DOHH2 (cell line): Measurements from ENCODE around the gene ISLR.

Source experiments
- H3F3A ChIP-seq: fragments of 200-600 bp; sonication (generic), shearing (Covaris generic); 2 replicates; pipeline ENCODE4 v1.6.0; 2016; ENCODE audit warnings: antibody characterized with exemption, mild to moderate bottlenecking; ENCODE audit not compliant: control insufficient read depth, insufficient read depth
- H3K27ac ChIP-seq: fragments of 200-600 bp; sonication (generic); 2 replicates; pipeline ENCODE4 v1.5.1; 2014; ENCODE audit warnings: low read depth, mild to moderate bottlenecking, low read length, moderate library complexity
- H3K27me3 ChIP-seq: fragments of 200-600 bp; sonication (generic); 2 replicates; pipeline ENCODE4 v1.6.1; 2014; ENCODE audit warnings: mild to moderate bottlenecking, low read length, mixed read lengths; ENCODE audit not compliant: control insufficient read depth
- H3K36me3 ChIP-seq: fragments of 200-600 bp; sonication (generic); 2 replicates; pipeline ENCODE4 v1.6.1; 2014; ENCODE audit warnings: mild to moderate bottlenecking, low read length, moderate library complexity, mixed read lengths; ENCODE audit not compliant: control insufficient read depth
- H3K4me1 ChIP-seq: fragments of 200-600 bp; sonication (generic); 2 replicates; pipeline ENCODE4 v1.6.1; 2014; ENCODE audit warnings: mild to moderate bottlenecking, low read length, mixed read lengths; ENCODE audit not compliant: control insufficient read depth
- H3K4me2 ChIP-seq: fragments of 200-600 bp; sonication (generic); 2 replicates; pipeline ENCODE4 v1.6.0; 2014; ENCODE audit warnings: mild to moderate bottlenecking, low read length, moderate library complexity
- H3K4me3 ChIP-seq: fragments of 200-600 bp; sonication (generic); 2 replicates; pipeline ENCODE4 v1.5.1; 2014; ENCODE audit warnings: mild to moderate bottlenecking, low read length, mixed read lengths
- H3K79me2 ChIP-seq: fragments of 200-600 bp; sonication (generic); 2 replicates; pipeline ENCODE4 v1.6.1; 2014; ENCODE audit warnings: mild to moderate bottlenecking, low read length, mixed read lengths; ENCODE audit not compliant: control insufficient read depth
- H3K9me2 ChIP-seq: fragments of 200-600 bp; sonication (generic); replicated peaks from 2 replicates; pipeline ENCODE4 v1.6.1; 2014; ENCODE audit warnings: mild to moderate bottlenecking, low read length, mixed read lengths; ENCODE audit not compliant: control insufficient read depth
- H3K9me3 ChIP-seq: fragments of 200-600 bp; sonication (generic); 2 replicates; pipeline ENCODE4 v1.6.1; 2014; ENCODE audit warnings: antibody characterized with exemption, low read length, mixed read lengths; ENCODE audit not compliant: control insufficient read depth, insufficient read depth
- H4K20me1 ChIP-seq: fragments of 200-600 bp; sonication (generic); 2 replicates; pipeline ENCODE4 v1.6.0; 2014; ENCODE audit warnings: low read depth, mild to moderate bottlenecking, antibody characterized with exemption, low read length, moderate library complexity; ENCODE audit not compliant: control insufficient read depth, insufficient read depth
- CTCF ChIP-seq: fragments of 200-600 bp; sonication (generic); IDR thresholded peaks from one replicate; pipeline ENCODE4 v1.5.1; 2014; ENCODE audit warnings: antibody characterized with exemption, mild to moderate bottlenecking, low read depth, low read length; ENCODE audit not compliant: poor library complexity, severe bottlenecking
- EZH2phosphoT487 ChIP-seq: fragments of 200-600 bp; sonication (generic); IDR thresholded peaks from 2 replicates; pipeline ENCODE4 v1.6.1; 2017; ENCODE audit warnings: borderline replicate concordance, mild to moderate bottlenecking, antibody characterized with exemption, low read length, moderate library complexity, mixed read lengths

The ISLR gene

GRCh38 chr15:74201710-74202420, 28.4 kb downstream of the ISLR start:
- H3K4me3 ChIP-seq, result no peak overlapping the region
- no peaks in the 10 kb centered on the region for H3K36me3 ChIP-seq
- no peaks in the 10 kb centered on the region for H3K27me3 ChIP-seq
- no peaks in the 10 kb centered on the region for H3K9me3 ChIP-seq
- no peak for TF ChIP-seq CTCF
- no peak for TF ChIP-seq EZH2phosphoT487
- no peaks in the 10 kb centered on the region for H4K20me1 ChIP-seq
- no peak overlapping the region for H3K27ac ChIP-seq
- H3K4me1 ChIP-seq, result no peaks in the 10 kb centered on the region
- H3K4me2 ChIP-seq, result no peak overlapping the region
- no peaks in the 10 kb centered on the region for H3K9me2 ChIP-seq
- no peaks in the 10 kb centered on the region for H3K79me2 ChIP-seq
- no peaks in the 10 kb centered on the region for H3F3A ChIP-seq

- H3K4me1 ChIP-seq, result no peaks in the 10 kb centered on the region
- no peaks in the 10 kb centered on the region for H3K9me2 ChIP-seq
- no peaks in the 10 kb centered on the region for H3K36me3 ChIP-seq
- no peaks in the 10 kb centered on the region for H3K27me3 ChIP-seq
- no peaks in the 10 kb centered on the region for H4K20me1 ChIP-seq
- no peaks in the 10 kb centered on the region for H3K9me3 ChIP-seq
- no peak within 1 kb of the TSS for H3K4me3 ChIP-seq
- H3K4me2 ChIP-seq, result no peak within 1 kb of the TSS
- no peak within 1 kb of the TSS for H3K27ac ChIP-seq
- no peaks in the 10 kb centered on the region for H3F3A ChIP-seq
- H3K79me2 ChIP-seq, result no peaks in the 10 kb centered on the region
- TF ChIP-seq CTCF (no peak), EZH2phosphoT487 (no peak)
These were observed 29.2 kb downstream of the ISLR start, which contains the start of gene STRA6 for GRCh38 chr15:74202452-74203401. STRA6 (minus strand) TSS chr15:74202787; CDS start chr15:74202267, 520 bp downstream.

- H3K4me2 ChIP-seq, result no peak overlapping the region
- no peaks in the 10 kb centered on the region for H4K20me1 ChIP-seq
- no peak overlapping the region for H3K4me3 ChIP-seq
- no peaks in the 10 kb centered on the region for H3K4me1 ChIP-seq
- no peaks in the 10 kb centered on the region for H3K36me3 ChIP-seq
- no peaks in the 10 kb centered on the region for H3K27me3 ChIP-seq
- no peaks in the 10 kb centered on the region for H3K9me2 ChIP-seq
- no peaks in the 10 kb centered on the region for H3F3A ChIP-seq
- no peaks in the 10 kb centered on the region for H3K9me3 ChIP-seq
- TF ChIP-seq EZH2phosphoT487 (no peak), CTCF (no peak)
- no peaks in the 10 kb centered on the region for H3K79me2 ChIP-seq
- no peak overlapping the region for H3K27ac ChIP-seq
These were observed 30.5 kb downstream of the ISLR start for GRCh38 chr15:74203914-74204431.
